Stimulated activated CD8-positive, alpha-beta memory T cell treated with anti-CD3 and anti-CD28 coated beads, Interleukin-4, amount 100 ng/mL, for 48 hours (primary cell): Measurements from ENCODE around the gene TNFAIP8.

Source experiments
- DNase-seq: peaks from one replicate; pipeline ENCODE4 v3.0.0-alpha.2; 2020

The TNFAIP8 gene

GRCh38 chr5:119371146-119371545 is 15.3 kb downstream of the TNFAIP8 start:
- no peak for DNase-seq

GRCh38 chr5:119373449-119373858 is 17.6 kb downstream of the TNFAIP8 start:
- DNase-seq, result no peak

GRCh38 chr5:119374901-119375300 is 19.1 kb downstream of the TNFAIP8 start:
- DNase-seq, result no peak

- no peak for DNase-seq
These were observed 21.2 kb downstream of the TNFAIP8 start for GRCh38 chr5:119377066-119377465.

- no peak for DNase-seq
These were observed 22.4 kb downstream of the TNFAIP8 start for GRCh38 chr5:119378075-119378700.

GRCh38 chr5:119379096-119379495 is 23.3 kb downstream of the TNFAIP8 start:
- DNase-seq, result no peak

- no peak for DNase-seq
These were observed 24.2 kb downstream of the TNFAIP8 start for GRCh38 chr5:119379942-119380547.

- DNase-seq, result no peak
These were observed 26.4 kb downstream of the TNFAIP8 start for GRCh38 chr5:119382169-119382568.

GRCh38 chr5:119383008-119383407 is 27.2 kb downstream of the TNFAIP8 start:
- DNase-seq, result no peak

- DNase-seq, result no peak
These were observed 29.3 kb downstream of the TNFAIP8 start for GRCh38 chr5:119385136-119385535.

- no peak for DNase-seq
These were observed 29.8 kb downstream of the TNFAIP8 start for GRCh38 chr5:119385536-119386128.

GRCh38 chr5:119386596-119387344 is 31.0 kb downstream of the TNFAIP8 start:
- no peak for DNase-seq

GRCh38 chr5:119387945-119388618 is 32.3 kb downstream of the TNFAIP8 start:
- DNase-seq, result no peak

GRCh38 chr5:119388619-119389190 is 32.9 kb downstream of the TNFAIP8 start:
- no peak for DNase-seq

- no peak for DNase-seq
These were observed 33.6 kb downstream of the TNFAIP8 start for GRCh38 chr5:119389288-119390030.

- DNase-seq, result no peak
These were observed 34.6 kb downstream of the TNFAIP8 start for GRCh38 chr5:119390404-119390803.

- no peak for DNase-seq
These were observed 37.4 kb downstream of the TNFAIP8 start for GRCh38 chr5:119393201-119393691.

- DNase-seq, result no peak
These were observed 37.9 kb downstream of the TNFAIP8 start for GRCh38 chr5:119393746-119394145.

- no peak for DNase-seq
These were observed 39.4 kb downstream of the TNFAIP8 start for GRCh38 chr5:119395080-119395836.

GRCh38 chr5:119396030-119396664 is 40.3 kb downstream of the TNFAIP8 start:
- DNase-seq, result no peak
